ENCODE data around the gene C1orf56.
A peak's percentile ranks its signal among the peaks of the same experiment; 100 is the strongest.

C1orf56 gene

DNA sequence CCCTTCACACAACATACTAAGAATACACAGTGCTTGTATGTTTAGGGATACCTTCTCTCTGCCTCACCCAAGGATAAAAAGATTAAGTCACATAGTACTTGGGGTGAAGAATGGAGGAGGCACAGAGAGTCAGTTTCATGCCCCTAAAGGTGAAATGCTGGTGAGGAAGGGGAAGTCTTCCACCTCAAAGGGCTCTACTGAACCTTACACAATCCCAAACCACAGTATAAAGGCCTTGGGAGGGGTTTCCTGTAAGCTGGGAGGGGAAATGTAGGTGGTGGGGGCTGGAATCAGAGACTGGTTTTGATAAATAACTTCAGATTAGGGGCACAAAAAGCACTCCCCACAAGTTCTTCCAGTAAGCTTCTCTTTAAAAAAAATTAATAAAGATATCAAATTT, 44.4 kb upstream of the C1orf56 start:
- Histone ChIP-seq H3K4me1 (peaks cover 11% of the 10 kb centered on the region), H3K9ac (no peak overlapping the region), H2AFZ (no peak overlapping the region), H3K27me3 (ENCODE audit: control insufficient read depth, insufficient read depth, low read length) (no peaks in the 10 kb centered on the region), H3K4me2 (ENCODE audit: low read length) (peak overlapping the region; percentile 13), H3K9me3 (ENCODE audit: control insufficient read depth, low read length) (no peaks in the 10 kb centered on the region), H3K27ac (no peak overlapping the region), H3K36me3 (ENCODE audit: control insufficient read depth, insufficient read depth, low read length) (no peaks in the 10 kb centered on the region), H3K79me2 (peaks cover 5% of the 10 kb centered on the region), H3K4me3 (ENCODE audit: low read depth, low read length) (peak overlapping the region; percentile 23)
- TF ChIP-seq, protein P1, sequence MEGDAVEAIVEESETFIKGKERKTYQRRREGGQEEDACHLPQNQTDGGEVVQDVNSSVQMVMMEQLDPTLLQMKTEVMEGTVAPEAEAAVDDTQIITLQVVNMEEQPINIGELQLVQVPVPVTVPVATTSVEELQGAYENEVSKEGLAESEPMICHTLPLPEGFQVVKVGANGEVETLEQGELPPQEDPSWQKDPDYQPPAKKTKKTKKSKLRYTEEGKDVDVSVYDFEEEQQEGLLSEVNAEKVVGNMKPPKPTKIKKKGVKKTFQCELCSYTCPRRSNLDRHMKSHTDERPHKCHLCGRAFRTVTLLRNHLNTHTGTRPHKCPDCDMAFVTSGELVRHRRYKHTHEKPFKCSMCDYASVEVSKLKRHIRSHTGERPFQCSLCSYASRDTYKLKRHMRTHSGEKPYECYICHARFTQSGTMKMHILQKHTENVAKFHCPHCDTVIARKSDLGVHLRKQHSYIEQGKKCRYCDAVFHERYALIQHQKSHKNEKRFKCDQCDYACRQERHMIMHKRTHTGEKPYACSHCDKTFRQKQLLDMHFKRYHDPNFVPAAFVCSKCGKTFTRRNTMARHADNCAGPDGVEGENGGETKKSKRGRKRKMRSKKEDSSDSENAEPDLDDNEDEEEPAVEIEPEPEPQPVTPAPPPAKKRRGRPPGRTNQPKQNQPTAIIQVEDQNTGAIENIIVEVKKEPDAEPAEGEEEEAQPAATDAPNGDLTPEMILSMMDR (IDR thresholded peaks at IDR 0.05) = no peak

- peak overlapping the region; percentile 95 for H3K27ac ChIP-seq
- H3K36me3 ChIP-seq (ENCODE audit: control insufficient read depth, insufficient read depth, low read length) = no peaks in the 10 kb centered on the region
- peaks cover 5% of the 10 kb centered on the region for H3K79me2 ChIP-seq
- H3K9ac ChIP-seq = peak overlapping the region; percentile 11
- TF ChIP-seq, protein P1 (IDR thresholded peaks at IDR 0.05) = no peak
- H3K4me2 ChIP-seq (ENCODE audit: low read length) = peak overlapping the region; percentile 63
- H3K9me3 ChIP-seq (ENCODE audit: control insufficient read depth, low read length) = no peaks in the 10 kb centered on the region
- no peaks in the 10 kb centered on the region for H3K27me3 ChIP-seq (ENCODE audit: control insufficient read depth, insufficient read depth, low read length)
- peak overlapping the region; percentile 85 for H2AFZ ChIP-seq
- H3K4me1 ChIP-seq = peaks cover 11% of the 10 kb centered on the region
- peak overlapping the region; percentile 78 for H3K4me3 ChIP-seq (ENCODE audit: low read depth, low read length)
These were observed 41.7 kb upstream of the C1orf56 start for GRCh38 chr1:151005729-151006319.

DNA sequence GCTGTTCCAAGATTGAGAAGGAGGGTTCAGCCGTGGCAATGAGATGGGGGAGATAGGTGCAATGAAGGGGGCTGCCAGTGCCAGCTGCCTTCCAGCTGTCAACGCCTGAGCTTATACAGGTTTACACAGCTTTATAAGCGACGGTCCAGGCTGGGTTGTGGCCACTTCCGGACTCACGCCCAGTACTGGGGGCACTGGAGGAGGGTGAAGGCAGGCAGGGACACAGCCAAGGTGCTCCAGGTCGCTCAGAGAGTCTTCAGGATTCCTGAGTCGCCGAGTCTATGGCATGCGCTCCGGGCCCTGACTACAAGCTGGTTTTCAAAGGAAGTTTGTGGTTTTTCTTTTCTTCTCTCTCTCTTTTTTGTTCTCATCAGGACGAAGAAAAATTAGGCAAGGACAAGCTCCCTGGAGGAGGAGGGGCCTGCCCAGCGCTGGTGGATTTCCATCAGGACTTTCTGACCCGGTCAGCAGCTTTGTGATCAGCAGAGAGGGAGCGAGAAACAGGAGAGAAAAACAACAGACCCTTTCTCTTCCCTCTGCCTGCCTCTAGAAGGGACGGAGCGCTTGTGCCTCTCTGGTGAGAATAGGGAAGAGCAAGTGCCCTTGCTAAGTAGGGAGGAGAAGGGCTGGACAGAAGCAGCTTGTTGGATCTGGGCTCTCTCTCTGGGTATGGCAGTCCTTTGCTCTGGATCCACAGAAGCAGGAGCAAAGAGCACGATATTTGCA, 41.1 kb upstream of the C1orf56 start, which contains the start of gene MINDY1:
MINDY1 (minus strand) TSS at position 576 of the 726 bp plus-strand sequence. CDS start 4,285 bp downstream, outside the sequence.
- Histone ChIP-seq H3K36me3 (ENCODE audit: control insufficient read depth, insufficient read depth, low read length) (no peaks in the 10 kb centered on the region), H3K9ac (peak within 1 kb of the TSS; percentile 37), H3K27me3 (ENCODE audit: control insufficient read depth, insufficient read depth, low read length) (no peaks in the 10 kb centered on the region), H3K4me3 (ENCODE audit: low read depth, low read length) (peak within 1 kb of the TSS; percentile 79), H3K9me3 (ENCODE audit: control insufficient read depth, low read length) (no peaks in the 10 kb centered on the region), H3K4me1 (peaks cover 11% of the 10 kb centered on the region), H3K27ac (peak within 1 kb of the TSS; percentile 95), H3K79me2 (peaks cover 5% of the 10 kb centered on the region), H2AFZ (peak within 1 kb of the TSS; percentile 85), H3K4me2 (ENCODE audit: low read length) (peak within 1 kb of the TSS; percentile 63)
- TF ChIP-seq, protein P1 (IDR thresholded peaks at IDR 0.05) = peak; percentile 47

- Histone ChIP-seq H3K4me1 (peaks cover 11% of the 10 kb centered on the region), H3K9ac (peak overlapping the region; percentile 37), H3K79me2 (peaks cover 5% of the 10 kb centered on the region), H3K9me3 (ENCODE audit: control insufficient read depth, low read length) (no peaks in the 10 kb centered on the region), H3K36me3 (ENCODE audit: control insufficient read depth, insufficient read depth, low read length) (no peaks in the 10 kb centered on the region), H3K4me2 (ENCODE audit: low read length) (peak overlapping the region; percentile 63), H2AFZ (peak overlapping the region; percentile 82), H3K4me3 (ENCODE audit: low read depth, low read length) (peak overlapping the region; percentile 79), H3K27ac (peak overlapping the region; percentile 95), H3K27me3 (ENCODE audit: control insufficient read depth, insufficient read depth, low read length) (no peaks in the 10 kb centered on the region)
- TF ChIP-seq, protein P1 (IDR thresholded peaks at IDR 0.05) = no peak
These were observed 39.7 kb upstream of the C1orf56 start for GRCh38 chr1:151007853-151008243.

Data from parathyroid adenoma (tissue), 2 donors.